Vagina (tissue), 2 donors: Measurements from ENCODE around the gene GSG1. TPM values are rescaled to one million over a fixed set of nuclear protein-coding genes. Genes with fewer than 3 reads are reported as not detected.

Experiments used
- DNase-seq, 2 donors: peaks; one replicate each; pipeline ENCODE4 v3.0.0-alpha.2; 2017; ENCODE audit errors: extremely low spot score in 2 of 2
- H3K27ac ChIP-seq: fragments of 200-600 bp; sonication (generic); one replicate; pipeline ENCODE4 v1.5.1; 2019
- H3K27me3 ChIP-seq: fragments of 200-600 bp; sonication (generic); one replicate; pipeline ENCODE4 v1.5.1; 2019
- H3K36me3 ChIP-seq, 2 donors: fragments of 200-600 bp; sonication (generic); one replicate each; pipeline ENCODE4 v1.5.1; 2017 to 2019
- H3K4me1 ChIP-seq: fragments of 200-600 bp; sonication (generic); one replicate; pipeline ENCODE4 v1.5.1; 2019
- H3K4me3 ChIP-seq, 2 donors: fragments of 200-600 bp; sonication (generic); 1 replicate in 1 of 2; 2 replicates in 1 of 2; pipeline ENCODE4 v1.5.1; 2016 to 2019
- H3K9me3 ChIP-seq: fragments of 200-600 bp; sonication (generic); one replicate; pipeline ENCODE4 v1.5.1; 2019
- POLR2A ChIP-seq, 2 donors: fragments of 450-650 bp; IDR thresholded peaks; one replicate each; pipeline ENCODE4 v1.6.1; 2017; ENCODE audit warnings: antibody characterized with exemption in 2 of 2, mild to moderate bottlenecking in 2 of 2, moderate library complexity in 2 of 2
- POLR2AphosphoS5 ChIP-seq, 2 donors: sonication (generic); formaldehyde crosslinking; IDR thresholded peaks; one replicate each; pipeline ENCODE4 v1.9.0; 2017; ENCODE audit warnings: antibody characterized with exemption in 2 of 2, mild to moderate bottlenecking in 2 of 2, low read depth in 1 of 2; ENCODE audit not compliant: insufficient read depth in 1 of 2
- intact Hi-C: fragments of 100-400 bp; cut with DNase I; formaldehyde crosslinking; loops from one replicate; pipeline ENCODE4 v1.15.1; 2023
- total RNA-seq: library from RNA; depleted of rRNA; stranded (reverse); fragments of >200 nt; gene quantifications from one replicate; pipeline ENCODE4 v1.2.3, GENCODE V29; 2016
- TF ChIP-seq, protein P1 (sequence below), 3 experiments: fragments of 450-650 bp in 2 of 3; fragments of 200-600 bp in 1 of 3; sonication (generic) in 1 of 3; IDR thresholded peaks; one replicate each; pipeline ENCODE4 v1.5.1; 2017 to 2019; ENCODE audit warnings: antibody characterized with exemption in 3 of 3, mild to moderate bottlenecking in 2 of 3, moderate library complexity in 2 of 3

Gene GSG1
- total RNA-seq, 1 donor from 2014 or later, result not detected

- Histone ChIP-seq H3K27me3 (no peaks in the 10 kb centered on the region), H3K9me3 (no peaks in the 10 kb centered on the region), H3K36me3 (no peaks in the 10 kb centered on the region), H3K4me3 (peak overlapping the region; percentile 55 to 60), H3K4me1 (peaks cover 66% of the 10 kb centered on the region), H3K27ac (peak overlapping the region; percentile 96)
- DNase-seq, result no peak
- no peak for TF ChIP-seq POLR2A (IDR thresholded peaks at IDR 0.05)
- TF ChIP-seq, protein P1, sequence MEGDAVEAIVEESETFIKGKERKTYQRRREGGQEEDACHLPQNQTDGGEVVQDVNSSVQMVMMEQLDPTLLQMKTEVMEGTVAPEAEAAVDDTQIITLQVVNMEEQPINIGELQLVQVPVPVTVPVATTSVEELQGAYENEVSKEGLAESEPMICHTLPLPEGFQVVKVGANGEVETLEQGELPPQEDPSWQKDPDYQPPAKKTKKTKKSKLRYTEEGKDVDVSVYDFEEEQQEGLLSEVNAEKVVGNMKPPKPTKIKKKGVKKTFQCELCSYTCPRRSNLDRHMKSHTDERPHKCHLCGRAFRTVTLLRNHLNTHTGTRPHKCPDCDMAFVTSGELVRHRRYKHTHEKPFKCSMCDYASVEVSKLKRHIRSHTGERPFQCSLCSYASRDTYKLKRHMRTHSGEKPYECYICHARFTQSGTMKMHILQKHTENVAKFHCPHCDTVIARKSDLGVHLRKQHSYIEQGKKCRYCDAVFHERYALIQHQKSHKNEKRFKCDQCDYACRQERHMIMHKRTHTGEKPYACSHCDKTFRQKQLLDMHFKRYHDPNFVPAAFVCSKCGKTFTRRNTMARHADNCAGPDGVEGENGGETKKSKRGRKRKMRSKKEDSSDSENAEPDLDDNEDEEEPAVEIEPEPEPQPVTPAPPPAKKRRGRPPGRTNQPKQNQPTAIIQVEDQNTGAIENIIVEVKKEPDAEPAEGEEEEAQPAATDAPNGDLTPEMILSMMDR (IDR thresholded peaks at IDR 0.05), result no peak
- peak in 1 of 2 donors; percentile 51 for TF ChIP-seq POLR2AphosphoS5 (IDR thresholded peaks at IDR 0.05; ENCODE audit: insufficient read depth in 1 of 2, low read depth in 1 of 2)
- intact Hi-C loops, result loop anchor here (2.0 kb wide), 1 partner anchor 95 kb away; the partner anchor contains the start of gene EMP1
Measured at GRCh38 chr12:13101821-13102375, 1.6 kb downstream of the GSG1 start.

GRCh38 chr12:13100882-13101769 is 2.3 kb downstream of the GSG1 start:
- Histone ChIP-seq H3K27me3 (no peaks in the 10 kb centered on the region), H3K36me3 (no peaks in the 10 kb centered on the region), H3K4me3 (peak overlapping the region; percentile 55 to 60), H3K27ac (peak overlapping the region; percentile 96), H3K9me3 (no peaks in the 10 kb centered on the region), H3K4me1 (peaks cover 70% of the 10 kb centered on the region)
- TF ChIP-seq, protein P1 (IDR thresholded peaks at IDR 0.05), result no peak
- peak in 1 of 2 donors; percentile 82 for TF ChIP-seq POLR2AphosphoS5 (IDR thresholded peaks at IDR 0.05; ENCODE audit: insufficient read depth in 1 of 2, low read depth in 1 of 2)
- DNase-seq, result peak in 1 of 2 donors; percentile 96
- intact Hi-C loops, result loop anchor here (2.0 kb wide), 1 partner anchor 96 kb away; the partner anchor contains the start of gene EMP1

DNA sequence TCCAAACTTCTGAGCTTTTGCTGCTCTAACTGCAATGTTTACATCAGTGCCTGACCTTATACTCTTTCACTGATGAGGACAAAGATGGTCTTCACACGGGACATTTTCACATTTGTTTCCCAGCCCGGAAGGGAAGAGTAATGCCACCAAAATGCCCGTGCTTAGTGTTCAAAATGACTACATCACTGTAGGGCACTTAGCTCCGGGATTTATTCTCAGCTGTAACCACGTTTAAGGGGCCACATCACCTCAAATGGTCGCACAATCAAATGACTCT is 2.9 kb downstream of the GSG1 start:
- TF ChIP-seq POLR2A (IDR thresholded peaks at IDR 0.05) (no peak), POLR2AphosphoS5 (IDR thresholded peaks at IDR 0.05; ENCODE audit: insufficient read depth in 1 of 2, low read depth in 1 of 2) (no peak)
- TF ChIP-seq, protein P1 (IDR thresholded peaks at IDR 0.05), result no peak
- intact Hi-C loops, result loop anchor here (2.0 kb wide), 1 partner anchor 96 kb away; the partner anchor contains the start of gene EMP1
- H3K4me1 ChIP-seq, result peaks cover 70% of the 10 kb centered on the region

GRCh38 chr12:13099844-13100604 is 3.4 kb downstream of the GSG1 start:
- Histone ChIP-seq H3K4me1 (peaks cover 70% of the 10 kb centered on the region), H3K27me3 (no peaks in the 10 kb centered on the region), H3K36me3 (no peaks in the 10 kb centered on the region), H3K9me3 (no peaks in the 10 kb centered on the region), H3K4me3 (peak overlapping the region in 1 of 2 donors; percentile 55), H3K27ac (peak overlapping the region; percentile 96)
- TF ChIP-seq POLR2AphosphoS5 (IDR thresholded peaks at IDR 0.05; ENCODE audit: insufficient read depth in 1 of 2, low read depth in 1 of 2), result no peak
- TF ChIP-seq, protein P1 (IDR thresholded peaks at IDR 0.05), result no peak
- DNase-seq, result no peak
- intact Hi-C loops, result loop anchor here (2.0 to 10.0 kb wide), 3 partner anchors 97 to 185 kb away; partner anchors contain the start of genes EMP1 and HEBP1

More for the DNA sequence above, 2.9 kb downstream of the GSG1 start:
- Histone ChIP-seq H3K27ac (peak overlapping the region; percentile 96), H3K27me3 (no peaks in the 10 kb centered on the region), H3K36me3 (no peaks in the 10 kb centered on the region), H3K4me3 (peak overlapping the region; percentile 55 to 60), H3K9me3 (no peaks in the 10 kb centered on the region)
- DNase-seq, result no peak
